HG03108 (cell line): ENCODE measurements around the gene MPST.

Source experiments
- ATAC-seq: cut with Tn5 transposase; IDR thresholded peaks from one replicate; pipeline ENCODE4 v1.9.1; 2021; ENCODE audit warnings: moderate library complexity; ENCODE audit not compliant: unreplicated experiment

Gene MPST

GRCh38 chr22:37043828-37044538, 24.4 kb downstream of the MPST start:
- peak; percentile 52 for ATAC-seq

DNA sequence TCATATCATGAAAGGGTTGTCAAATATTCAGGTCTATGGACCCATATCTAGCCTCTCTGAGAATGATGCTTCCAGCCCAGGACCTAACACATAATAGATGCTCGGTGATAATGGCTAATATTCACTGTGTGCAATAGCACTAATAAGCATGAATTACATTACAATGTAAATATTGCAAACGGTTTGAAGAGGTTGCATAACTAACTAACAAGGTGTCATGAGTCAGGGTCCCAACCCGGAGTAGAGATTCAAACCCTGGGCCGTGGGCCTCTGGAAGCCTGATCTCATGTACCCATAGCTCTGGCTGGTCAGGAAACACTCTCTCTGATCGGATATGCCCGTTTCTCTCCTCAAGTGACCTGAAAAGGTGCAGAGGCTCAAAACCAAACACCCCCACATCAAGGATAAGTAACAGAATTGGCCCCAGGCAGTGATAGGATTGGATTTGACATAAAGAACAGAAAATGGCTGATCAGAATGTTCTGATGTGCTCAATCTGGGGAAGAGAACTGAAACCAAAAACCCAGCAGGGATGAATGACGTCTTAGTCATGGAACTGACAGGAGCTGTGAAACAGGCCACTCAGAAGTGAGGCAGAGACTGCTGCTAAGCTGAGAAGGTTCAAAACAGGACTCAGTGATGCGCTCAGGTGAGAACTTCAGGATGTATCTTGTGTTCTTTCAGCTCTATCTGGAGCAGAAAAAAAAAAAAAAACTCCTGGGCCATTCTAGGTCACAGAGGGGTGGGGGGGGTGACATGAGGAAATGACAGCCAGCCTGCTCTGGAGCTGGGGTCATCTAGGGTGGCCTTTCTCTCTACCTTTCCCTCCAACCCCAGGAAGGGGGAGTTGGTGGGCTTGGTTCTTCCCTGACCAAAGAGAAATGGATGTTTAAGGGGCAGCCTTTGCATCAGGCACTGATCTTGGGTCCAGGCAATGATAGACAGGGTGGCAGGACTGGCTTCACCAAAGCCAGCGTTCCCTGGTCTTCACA, 25.4 kb downstream of the MPST start:
- no peak for ATAC-seq

DNA sequence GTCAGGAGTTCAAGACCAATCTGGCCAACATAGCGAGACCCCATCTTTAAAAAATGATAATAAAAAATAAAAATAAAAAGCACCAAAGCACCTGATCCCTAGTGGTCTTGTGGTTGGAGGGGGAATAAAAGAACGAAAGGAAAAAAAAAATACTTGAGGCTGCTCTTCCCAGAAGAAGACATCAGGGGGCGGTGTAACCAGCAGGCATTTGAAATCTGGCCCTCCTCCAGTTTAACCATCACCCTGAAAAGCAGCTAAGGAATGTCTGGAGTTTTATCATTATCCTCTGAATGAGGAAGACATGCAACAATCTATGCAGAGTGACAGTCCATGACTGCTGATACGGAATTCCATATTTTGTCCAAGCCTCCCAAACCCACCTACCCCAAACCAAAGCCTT, 26.4 kb downstream of the MPST start:
- ATAC-seq, result no peak

- no peak for ATAC-seq
These were observed 27.0 kb downstream of the MPST start for GRCh38 chr22:37046589-37046988.

DNA sequence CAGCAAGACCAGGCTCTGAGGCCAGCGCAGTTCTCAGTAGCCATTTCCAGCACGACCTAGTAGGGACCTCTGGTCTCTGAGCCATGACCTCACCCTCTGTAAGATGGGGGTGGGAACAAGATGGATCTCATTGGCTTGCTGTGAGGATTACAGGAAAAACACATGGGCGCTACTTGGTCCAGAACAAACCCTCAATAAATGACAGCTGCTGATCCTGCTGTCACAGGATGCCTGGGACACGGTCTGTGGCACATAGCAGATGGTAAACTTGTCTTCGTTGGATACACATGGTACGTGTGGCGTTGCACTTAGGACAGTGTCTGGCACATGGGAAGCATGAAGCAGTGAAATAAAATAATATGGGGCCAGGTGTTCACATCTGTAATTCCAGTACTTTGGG, 27.5 kb downstream of the MPST start:
- no peak for ATAC-seq

- ATAC-seq, result no peak
These were observed 28.6 kb downstream of the MPST start for GRCh38 chr22:37048133-37048532.

GRCh38 chr22:37049224-37049623, 29.7 kb downstream of the MPST start:
- no peak for ATAC-seq

DNA sequence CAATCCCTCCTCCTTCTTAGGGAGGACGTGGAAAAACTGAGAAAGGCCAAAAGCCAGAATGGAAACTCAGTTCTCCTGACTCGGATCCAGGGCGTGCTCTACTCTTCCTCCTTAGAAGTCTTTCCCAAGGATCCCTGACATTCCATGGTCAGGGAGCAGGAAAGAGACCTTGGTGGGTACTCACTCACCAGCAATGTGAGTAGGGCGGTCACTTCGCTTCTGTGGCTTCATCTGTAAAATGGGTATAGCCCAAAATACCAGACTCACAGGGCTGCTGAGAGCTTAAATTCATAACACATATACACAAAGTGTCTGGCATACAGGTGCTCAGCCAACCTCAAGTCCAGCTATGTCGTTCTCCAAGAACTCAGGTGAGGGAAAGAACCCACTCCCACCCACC, 31.4 kb downstream of the MPST start:
- no peak for ATAC-seq

DNA sequence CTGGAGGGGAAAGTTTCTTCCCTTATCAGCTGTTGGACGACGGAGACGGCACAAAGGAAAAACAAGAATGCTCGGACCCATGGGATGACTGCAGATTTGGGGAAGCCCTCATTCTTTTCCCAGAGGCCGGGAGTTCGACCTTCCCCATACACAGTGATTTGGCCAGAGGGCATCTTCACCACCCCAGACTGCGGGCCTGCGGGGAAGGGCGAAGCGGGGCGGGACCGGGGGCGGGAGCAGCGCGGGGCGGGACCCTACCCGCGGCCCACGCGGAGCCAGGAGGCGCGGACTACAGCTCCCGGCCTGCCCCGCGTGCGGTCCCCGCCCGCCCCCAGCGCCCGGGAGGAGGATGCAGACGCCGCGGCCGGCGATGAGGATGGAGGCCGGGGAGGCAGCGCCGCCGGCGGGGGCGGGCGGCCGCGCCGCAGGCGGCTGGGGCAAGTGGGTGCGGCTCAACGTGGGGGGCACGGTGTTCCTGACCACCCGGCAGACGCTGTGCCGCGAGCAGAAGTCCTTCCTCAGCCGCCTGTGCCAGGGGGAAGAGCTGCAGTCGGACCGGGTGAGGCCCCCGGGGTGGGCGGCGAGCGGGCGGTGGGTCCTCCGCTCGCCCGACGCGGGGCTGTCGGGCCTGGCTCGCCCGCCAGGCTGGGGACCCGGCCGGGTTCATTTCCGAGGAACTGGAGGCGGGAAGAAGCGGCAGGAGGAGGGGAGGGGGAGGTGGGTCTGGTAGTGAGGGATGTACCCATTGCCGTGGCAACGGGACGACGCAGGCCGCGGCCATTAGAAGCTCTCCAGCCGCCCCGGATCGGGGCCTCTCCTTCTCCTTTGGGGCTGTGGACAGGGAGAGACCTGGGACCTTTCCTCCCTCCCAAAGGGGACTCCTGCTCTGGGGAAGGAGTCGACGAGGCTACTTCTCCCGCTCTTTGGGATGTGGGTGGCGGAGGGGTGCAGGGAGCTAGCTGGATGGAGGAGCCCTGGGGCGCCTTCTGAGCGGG, 32.1 kb downstream of the MPST start, which contains the start of gene KCTD17:
KCTD17 (plus strand) TSS at position 352 of the 995 bp plus-strand sequence; CDS start at position 371, 19 bp downstream.
- ATAC-seq, result peak; percentile 66

DNA sequence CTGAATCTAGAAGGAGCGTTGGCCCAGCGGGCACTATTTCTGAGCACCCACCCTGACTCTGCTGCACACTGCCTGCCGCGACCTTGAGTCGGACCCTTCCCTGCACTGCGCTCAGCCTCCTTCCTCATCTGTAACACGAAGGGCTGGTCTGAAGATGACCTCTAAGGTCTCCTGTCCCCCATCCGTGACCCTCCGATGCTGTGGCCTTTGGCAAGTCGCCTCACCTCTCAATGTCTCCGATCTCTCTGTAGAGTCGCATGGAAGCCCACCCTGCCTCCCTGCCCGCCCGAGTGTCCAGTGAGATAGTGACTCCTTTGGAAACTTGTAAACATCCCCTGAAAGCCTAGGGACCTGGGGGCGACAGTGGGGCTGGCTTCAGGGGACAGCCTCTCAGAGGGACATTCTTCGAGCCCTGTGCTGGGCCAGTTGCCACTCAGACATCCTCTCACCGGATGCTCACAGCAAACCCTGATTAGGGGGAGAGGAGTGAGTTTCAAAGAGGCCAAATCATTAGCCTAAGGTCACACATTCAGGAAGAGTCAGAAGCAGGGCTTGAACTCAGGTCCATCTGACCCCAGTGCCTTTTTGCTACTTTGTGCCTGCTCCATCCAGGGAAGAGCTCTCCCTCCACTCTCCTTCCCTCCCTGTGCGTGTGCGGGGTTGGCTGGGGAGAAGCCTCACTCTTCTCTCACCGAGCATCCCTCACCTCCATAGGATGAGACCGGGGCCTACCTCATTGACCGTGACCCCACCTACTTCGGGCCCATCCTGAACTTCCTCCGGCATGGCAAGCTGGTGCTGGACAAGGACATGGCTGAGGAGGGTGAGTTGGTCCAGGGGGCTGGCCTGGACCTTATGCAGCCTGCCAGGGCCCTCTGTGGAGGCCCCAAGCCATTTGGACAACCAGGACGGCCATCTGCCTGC, 33.1 kb downstream of the MPST start:
- no peak for ATAC-seq

DNA sequence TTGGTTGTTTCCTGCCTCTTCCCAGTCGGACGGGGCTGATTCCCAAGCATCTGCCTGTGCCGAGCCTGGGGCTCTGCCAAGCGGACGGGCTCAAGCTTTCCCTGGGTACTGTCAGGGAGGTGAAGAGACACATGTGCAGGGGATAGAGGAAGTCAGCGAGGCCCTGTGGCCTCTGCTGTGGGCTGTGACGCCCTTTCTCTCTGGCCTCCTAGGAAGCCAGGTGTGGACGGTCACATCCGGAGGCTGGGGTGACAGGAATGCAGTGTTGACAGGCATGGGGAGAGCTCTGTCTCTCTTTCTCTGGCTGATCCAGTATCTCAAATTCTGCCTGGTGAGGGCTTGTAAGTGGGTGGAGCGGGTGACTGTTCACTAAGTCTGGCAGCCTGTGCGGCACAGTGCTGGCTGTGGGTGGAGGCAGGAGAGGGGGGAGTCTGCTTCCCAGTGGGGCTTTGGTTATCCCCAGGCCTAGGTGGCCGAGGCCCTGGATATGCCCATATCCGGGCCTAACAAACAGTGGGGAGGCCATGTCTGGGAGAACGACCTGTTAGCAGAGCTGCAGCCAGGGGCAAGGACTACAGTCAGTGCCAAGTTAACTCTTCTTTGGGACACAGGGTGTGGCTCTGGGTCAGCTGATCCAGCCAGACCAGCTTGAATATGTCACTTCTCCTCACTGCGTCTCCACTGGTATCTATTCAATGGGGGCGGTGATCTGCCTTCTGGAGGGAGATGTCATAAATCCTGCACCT, 33.9 kb downstream of the MPST start:
- ATAC-seq, result no peak

DNA sequence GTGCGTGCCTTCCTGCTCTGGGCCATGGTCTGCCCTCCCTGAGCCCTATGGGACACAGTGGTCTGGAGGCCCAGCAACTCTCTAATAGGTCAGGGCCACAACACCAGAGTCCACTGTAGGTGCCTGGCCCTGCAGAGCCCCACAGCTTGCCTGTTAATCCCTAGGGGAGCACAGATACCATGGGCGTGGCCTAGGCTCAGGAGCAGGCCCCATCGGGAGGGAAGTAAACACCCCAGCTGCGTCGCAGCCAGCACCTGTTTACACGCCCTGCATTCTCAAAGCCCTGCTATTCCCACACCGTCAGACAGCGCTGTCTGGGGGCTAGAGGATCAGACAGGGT, 34.5 kb downstream of the MPST start:
- ATAC-seq, result no peak

GRCh38 chr22:37054600-37055365, 35.2 kb downstream of the MPST start:
- no peak for ATAC-seq

- no peak for ATAC-seq
These were observed 36.7 kb downstream of the MPST start for GRCh38 chr22:37056246-37056645.

DNA sequence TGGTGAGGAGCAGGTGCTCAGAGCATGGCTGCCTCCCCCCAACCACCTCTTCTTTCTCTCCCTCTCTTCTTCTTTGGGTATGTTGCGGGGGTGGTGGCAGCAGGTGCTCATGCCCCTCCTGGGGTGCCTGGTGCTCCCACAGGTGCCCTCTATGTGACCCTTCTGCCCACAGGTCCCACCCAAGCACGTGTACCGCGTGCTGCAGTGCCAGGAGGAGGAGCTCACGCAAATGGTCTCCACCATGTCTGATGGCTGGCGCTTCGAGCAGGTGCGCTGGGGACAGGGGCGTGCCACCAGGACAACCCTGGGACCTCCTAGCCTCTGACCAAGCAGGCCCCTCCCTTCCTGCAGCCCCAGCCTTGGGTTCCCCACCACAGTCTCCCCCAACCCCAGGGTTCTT, 37.7 kb downstream of the MPST start:
- no peak for ATAC-seq

- ATAC-seq, result no peak
These were observed 38.4 kb downstream of the MPST start for GRCh38 chr22:37057796-37058510.

DNA sequence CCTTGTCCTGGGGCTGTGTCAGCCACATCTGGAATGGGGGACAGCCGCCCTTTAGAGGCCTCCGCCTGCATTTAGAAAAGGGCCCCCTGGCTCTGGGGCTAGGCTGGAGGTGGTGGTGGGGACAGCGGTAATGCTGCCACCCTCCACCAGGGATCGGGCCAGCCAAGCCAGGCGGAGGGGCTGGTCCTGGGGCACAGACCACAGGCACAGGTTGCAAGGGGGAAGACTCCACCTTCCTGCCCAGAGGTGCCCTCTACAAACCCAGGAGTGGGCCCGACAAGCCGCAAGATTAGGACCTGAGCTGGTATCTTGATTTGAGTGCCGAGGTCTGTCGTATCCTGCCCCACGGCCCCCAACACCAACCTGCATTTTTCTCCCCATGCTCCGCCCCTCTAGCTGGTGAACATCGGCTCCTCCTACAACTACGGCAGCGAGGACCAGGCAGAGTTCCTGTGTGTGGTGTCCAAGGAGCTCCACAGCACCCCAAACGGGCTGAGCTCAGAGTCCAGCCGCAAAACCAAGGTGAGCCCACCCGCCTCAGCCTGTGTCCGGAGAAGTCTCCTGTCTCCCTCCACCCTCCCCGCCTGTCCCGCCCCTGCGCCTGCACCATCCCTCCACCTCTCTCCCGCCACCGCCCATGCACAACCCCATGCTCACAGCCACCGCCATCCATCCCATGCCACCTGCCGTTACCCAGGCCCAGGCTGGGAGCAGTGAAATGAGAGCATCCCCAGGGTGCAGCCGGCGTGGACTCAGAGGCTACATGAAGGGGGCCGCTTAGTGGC, 39.6 kb downstream of the MPST start:
- no peak for ATAC-seq
